H1 (cell line): Measurements from ENCODE around the gene MAP2K7. TPM values are rescaled to one million over a fixed set of nuclear protein-coding genes. Genes with fewer than 3 reads are reported as not detected.

ENCODE experiments used
- CHD1 ChIP-seq: IDR thresholded peaks from 2 replicates; pipeline ENCODE4 v1.6.1; 2012; ENCODE audit warnings: low read depth, low read length, improper control_type of control experiment
- CREB1 ChIP-seq: IDR thresholded peaks from 2 replicates; pipeline ENCODE4 v1.6.1; 2012; ENCODE audit warnings: inconsistent platforms
- POLR2A ChIP-seq, 2 experiments: IDR thresholded peaks; 1 replicate in 1 of 2; 2 replicates in 1 of 2; pipeline ENCODE4 v1.6.1; 2011; ENCODE audit warnings: low read depth in 2 of 2, low read length in 2 of 2, mild to moderate bottlenecking in 2 of 2; ENCODE audit errors: control extremely low read depth in 1 of 2
- POLR2AphosphoS5 ChIP-seq: IDR thresholded peaks from 2 replicates; pipeline ENCODE4 v1.6.1; 2011; ENCODE audit warnings: low read depth, low read length
- TEAD4 ChIP-seq: IDR thresholded peaks from 2 replicates; pipeline ENCODE4 v1.6.1; 2012; ENCODE audit warnings: low read depth, low read length, inconsistent platforms, mixed read lengths
- polyA plus RNA-seq, 7 experiments: library from polyadenylated mRNA; depleted of rRNA in 3 of 7; stranded (reverse) in 5 of 7; unstranded in 2 of 7; fragments of >200 nt in 5 of 7; fragments of 200-250 nt in 2 of 7; gene quantifications; 1 replicate in 5 of 7; 2 replicates in 1 of 7; 4 replicates in 1 of 7; pipeline versions ENCODE4 v1.2.1 to v1.2.3, GENCODE V29; 2011 to 2013; ENCODE audit warnings: missing spikeins in 2 of 7, mixed read lengths in 2 of 7
- total RNA-seq: library from RNA; stranded (reverse); fragmentation: NEBNext Ultra II Directional; extraction: Animal tissue kit (Norgen Biotek cat#: 25700); gene quantifications from 2 replicates; pipeline ENCODE4 v1.2.1, GENCODE V29; 2021
- TF ChIP-seq, protein P1 (sequence below): fragments of 300-600 bp; sonication (generic); IDR thresholded peaks from 2 replicates; pipeline ENCODE4 v1.7.1; 2012; ENCODE audit warnings: low read length, moderate library complexity, mild to moderate bottlenecking, inconsistent platforms; ENCODE audit not compliant: insufficient replicate concordance
- TF ChIP-seq, protein P2 (sequence below), 3 experiments: IDR thresholded peaks; 1 replicate in 2 of 3; 2 replicates in 1 of 3; pipeline versions ENCODE4 v1.5.1 to v1.6.1; 2011; ENCODE audit warnings: low read length in 3 of 3, mild to moderate bottlenecking in 3 of 3, inconsistent platforms in 2 of 3, low read depth in 1 of 3, moderate library complexity in 1 of 3; ENCODE audit not compliant: insufficient read depth in 1 of 3; ENCODE audit errors: control extremely low read depth in 1 of 3

The MAP2K7 gene
- total and polyA plus RNA-seq, 2 of the 8 experiments (the other 6 are each of a cell fraction or from before 2014, with no cell fraction given) = 8.9 to 38.3 TPM

- TF ChIP-seq, protein P1, sequence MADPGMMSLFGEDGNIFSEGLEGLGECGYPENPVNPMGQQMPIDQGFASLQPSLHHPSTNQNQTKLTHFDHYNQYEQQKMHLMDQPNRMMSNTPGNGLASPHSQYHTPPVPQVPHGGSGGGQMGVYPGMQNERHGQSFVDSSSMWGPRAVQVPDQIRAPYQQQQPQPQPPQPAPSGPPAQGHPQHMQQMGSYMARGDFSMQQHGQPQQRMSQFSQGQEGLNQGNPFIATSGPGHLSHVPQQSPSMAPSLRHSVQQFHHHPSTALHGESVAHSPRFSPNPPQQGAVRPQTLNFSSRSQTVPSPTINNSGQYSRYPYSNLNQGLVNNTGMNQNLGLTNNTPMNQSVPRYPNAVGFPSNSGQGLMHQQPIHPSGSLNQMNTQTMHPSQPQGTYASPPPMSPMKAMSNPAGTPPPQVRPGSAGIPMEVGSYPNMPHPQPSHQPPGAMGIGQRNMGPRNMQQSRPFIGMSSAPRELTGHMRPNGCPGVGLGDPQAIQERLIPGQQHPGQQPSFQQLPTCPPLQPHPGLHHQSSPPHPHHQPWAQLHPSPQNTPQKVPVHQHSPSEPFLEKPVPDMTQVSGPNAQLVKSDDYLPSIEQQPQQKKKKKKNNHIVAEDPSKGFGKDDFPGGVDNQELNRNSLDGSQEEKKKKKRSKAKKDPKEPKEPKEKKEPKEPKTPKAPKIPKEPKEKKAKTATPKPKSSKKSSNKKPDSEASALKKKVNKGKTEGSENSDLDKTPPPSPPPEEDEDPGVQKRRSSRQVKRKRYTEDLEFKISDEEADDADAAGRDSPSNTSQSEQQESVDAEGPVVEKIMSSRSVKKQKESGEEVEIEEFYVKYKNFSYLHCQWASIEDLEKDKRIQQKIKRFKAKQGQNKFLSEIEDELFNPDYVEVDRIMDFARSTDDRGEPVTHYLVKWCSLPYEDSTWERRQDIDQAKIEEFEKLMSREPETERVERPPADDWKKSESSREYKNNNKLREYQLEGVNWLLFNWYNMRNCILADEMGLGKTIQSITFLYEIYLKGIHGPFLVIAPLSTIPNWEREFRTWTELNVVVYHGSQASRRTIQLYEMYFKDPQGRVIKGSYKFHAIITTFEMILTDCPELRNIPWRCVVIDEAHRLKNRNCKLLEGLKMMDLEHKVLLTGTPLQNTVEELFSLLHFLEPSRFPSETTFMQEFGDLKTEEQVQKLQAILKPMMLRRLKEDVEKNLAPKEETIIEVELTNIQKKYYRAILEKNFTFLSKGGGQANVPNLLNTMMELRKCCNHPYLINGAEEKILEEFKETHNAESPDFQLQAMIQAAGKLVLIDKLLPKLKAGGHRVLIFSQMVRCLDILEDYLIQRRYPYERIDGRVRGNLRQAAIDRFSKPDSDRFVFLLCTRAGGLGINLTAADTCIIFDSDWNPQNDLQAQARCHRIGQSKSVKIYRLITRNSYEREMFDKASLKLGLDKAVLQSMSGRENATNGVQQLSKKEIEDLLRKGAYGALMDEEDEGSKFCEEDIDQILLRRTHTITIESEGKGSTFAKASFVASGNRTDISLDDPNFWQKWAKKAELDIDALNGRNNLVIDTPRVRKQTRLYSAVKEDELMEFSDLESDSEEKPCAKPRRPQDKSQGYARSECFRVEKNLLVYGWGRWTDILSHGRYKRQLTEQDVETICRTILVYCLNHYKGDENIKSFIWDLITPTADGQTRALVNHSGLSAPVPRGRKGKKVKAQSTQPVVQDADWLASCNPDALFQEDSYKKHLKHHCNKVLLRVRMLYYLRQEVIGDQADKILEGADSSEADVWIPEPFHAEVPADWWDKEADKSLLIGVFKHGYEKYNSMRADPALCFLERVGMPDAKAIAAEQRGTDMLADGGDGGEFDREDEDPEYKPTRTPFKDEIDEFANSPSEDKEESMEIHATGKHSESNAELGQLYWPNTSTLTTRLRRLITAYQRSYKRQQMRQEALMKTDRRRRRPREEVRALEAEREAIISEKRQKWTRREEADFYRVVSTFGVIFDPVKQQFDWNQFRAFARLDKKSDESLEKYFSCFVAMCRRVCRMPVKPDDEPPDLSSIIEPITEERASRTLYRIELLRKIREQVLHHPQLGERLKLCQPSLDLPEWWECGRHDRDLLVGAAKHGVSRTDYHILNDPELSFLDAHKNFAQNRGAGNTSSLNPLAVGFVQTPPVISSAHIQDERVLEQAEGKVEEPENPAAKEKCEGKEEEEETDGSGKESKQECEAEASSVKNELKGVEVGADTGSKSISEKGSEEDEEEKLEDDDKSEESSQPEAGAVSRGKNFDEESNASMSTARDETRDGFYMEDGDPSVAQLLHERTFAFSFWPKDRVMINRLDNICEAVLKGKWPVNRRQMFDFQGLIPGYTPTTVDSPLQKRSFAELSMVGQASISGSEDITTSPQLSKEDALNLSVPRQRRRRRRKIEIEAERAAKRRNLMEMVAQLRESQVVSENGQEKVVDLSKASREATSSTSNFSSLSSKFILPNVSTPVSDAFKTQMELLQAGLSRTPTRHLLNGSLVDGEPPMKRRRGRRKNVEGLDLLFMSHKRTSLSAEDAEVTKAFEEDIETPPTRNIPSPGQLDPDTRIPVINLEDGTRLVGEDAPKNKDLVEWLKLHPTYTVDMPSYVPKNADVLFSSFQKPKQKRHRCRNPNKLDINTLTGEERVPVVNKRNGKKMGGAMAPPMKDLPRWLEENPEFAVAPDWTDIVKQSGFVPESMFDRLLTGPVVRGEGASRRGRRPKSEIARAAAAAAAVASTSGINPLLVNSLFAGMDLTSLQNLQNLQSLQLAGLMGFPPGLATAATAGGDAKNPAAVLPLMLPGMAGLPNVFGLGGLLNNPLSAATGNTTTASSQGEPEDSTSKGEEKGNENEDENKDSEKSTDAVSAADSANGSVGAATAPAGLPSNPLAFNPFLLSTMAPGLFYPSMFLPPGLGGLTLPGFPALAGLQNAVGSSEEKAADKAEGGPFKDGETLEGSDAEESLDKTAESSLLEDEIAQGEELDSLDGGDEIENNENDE = no peak
- TF ChIP-seq CHD1 = no peak
- peak; percentile 50; the same call in 1 of the 2 replicates for TF ChIP-seq TEAD4
- peak; percentile 70 for TF ChIP-seq CREB1
- TF ChIP-seq POLR2AphosphoS5 = peak; percentile 84
- TF ChIP-seq, protein P2, sequence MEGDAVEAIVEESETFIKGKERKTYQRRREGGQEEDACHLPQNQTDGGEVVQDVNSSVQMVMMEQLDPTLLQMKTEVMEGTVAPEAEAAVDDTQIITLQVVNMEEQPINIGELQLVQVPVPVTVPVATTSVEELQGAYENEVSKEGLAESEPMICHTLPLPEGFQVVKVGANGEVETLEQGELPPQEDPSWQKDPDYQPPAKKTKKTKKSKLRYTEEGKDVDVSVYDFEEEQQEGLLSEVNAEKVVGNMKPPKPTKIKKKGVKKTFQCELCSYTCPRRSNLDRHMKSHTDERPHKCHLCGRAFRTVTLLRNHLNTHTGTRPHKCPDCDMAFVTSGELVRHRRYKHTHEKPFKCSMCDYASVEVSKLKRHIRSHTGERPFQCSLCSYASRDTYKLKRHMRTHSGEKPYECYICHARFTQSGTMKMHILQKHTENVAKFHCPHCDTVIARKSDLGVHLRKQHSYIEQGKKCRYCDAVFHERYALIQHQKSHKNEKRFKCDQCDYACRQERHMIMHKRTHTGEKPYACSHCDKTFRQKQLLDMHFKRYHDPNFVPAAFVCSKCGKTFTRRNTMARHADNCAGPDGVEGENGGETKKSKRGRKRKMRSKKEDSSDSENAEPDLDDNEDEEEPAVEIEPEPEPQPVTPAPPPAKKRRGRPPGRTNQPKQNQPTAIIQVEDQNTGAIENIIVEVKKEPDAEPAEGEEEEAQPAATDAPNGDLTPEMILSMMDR (IDR thresholded peaks at IDR 0.05; ENCODE audit: control extremely low read depth in 1 of 3, insufficient read depth in 1 of 3, low read depth in 1 of 3, low read length in 3 of 3) = peak; percentile 96 to 99 (median 98)
- no peak; a peak in 1 of 3 replicates for TF ChIP-seq POLR2A (IDR thresholded peaks at IDR 0.05; ENCODE audit: control extremely low read depth in 1 of 2, low read depth in 2 of 2, low read length in 2 of 2)
These were observed 21.6 kb downstream of the MAP2K7 start (continued) for GRCh38 chr19:7925171-7925851.
